ENCODE data around the gene CDH16. TPM values are rescaled to one million over a fixed set of nuclear protein-coding genes. Genes with fewer than 3 reads are reported as not detected.

Gene CDH16
- total RNA-seq, 1 donor = not detected

DNA sequence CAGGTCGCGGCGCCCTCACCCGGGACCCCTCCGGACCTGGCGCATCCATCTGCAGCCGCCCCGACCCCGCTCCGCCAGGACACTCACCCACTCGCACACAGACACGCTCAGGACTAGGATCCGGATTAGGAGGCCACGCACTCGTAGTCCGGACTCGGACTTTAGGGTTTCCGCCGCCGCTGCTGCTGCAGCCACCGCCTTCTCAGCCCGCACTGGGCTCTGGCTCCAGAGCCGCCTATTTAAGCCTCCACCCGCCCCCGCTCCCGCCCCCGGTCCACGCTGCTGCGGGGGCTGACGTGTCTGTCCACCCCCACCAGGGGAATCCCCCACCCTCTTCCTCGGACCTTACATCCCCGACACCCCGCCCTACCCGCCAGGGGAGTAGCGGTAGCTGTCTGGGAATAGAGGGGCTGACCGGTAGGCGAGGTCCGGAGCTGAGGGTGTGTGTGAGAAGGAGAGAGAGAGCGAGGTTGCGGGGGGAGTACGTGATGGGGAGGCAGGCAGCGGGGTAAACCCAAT lies 6.7 kb upstream of the CDH16 start, which contains the start of gene RRAD:
TSS of gene RRAD (minus strand) at position 214 of the 519 bp plus-strand sequence. CDS start 356 bp downstream, outside the sequence.
- H3K27me3 ChIP-seq (ENCODE audit: insufficient read depth, low read length) = peaks cover 29% of the 10 kb centered on the region
- H3K9me3 ChIP-seq (ENCODE audit: low read depth, low read length) = no peaks in the 10 kb centered on the region
- H3K4me1 ChIP-seq (ENCODE audit: insufficient read depth, low read length) = peaks cover 13% of the 10 kb centered on the region
- no peak within 1 kb of the TSS for H3K4me3 ChIP-seq (ENCODE audit: low read length)

DNA sequence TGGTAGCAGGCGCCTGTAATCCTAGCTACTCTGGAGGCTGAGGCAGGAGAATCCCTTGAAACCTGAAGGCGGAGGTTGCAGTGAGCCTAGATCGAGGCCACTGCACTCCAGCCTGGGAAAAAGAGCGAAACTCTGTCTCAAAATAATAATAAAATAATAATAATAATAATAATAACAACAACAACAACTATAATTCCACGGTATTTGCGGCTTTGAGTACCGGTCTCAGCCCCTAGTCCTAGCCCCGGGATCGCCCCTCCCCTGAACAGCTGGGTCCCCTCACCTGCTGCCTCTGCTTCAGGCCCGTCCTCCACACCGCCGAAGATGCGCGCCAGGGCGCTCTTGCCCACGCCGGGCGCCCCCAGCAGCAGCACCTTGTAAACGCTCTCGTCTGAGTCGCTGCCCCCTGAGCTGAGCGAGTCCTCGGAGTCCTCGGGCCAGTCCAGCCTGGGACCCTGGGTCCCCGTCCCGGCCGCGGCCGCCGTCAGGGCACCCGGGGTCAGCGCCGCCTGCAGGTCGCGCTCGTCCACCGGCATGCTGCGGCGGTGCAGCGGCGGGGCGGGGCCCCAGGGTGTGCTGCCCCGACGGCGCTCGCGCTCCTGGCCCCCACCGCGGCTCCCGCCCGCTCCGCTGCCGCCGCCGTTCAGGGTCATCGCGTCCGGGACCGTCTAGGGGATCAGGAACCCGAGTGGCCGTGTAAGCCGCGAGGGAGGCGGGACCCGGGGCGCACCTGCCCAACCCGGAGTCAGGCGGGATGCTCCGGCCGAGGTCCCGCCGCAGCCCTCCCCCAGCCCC lies 6.0 kb upstream of the CDH16 start:
- H3K27me3 ChIP-seq (ENCODE audit: insufficient read depth, low read length) = peaks cover 29% of the 10 kb centered on the region
- H3K9me3 ChIP-seq (ENCODE audit: low read depth, low read length) = no peaks in the 10 kb centered on the region
- no peak overlapping the region for H3K4me3 ChIP-seq (ENCODE audit: low read length)
- peaks cover 13% of the 10 kb centered on the region for H3K4me1 ChIP-seq (ENCODE audit: insufficient read depth, low read length)

DNA sequence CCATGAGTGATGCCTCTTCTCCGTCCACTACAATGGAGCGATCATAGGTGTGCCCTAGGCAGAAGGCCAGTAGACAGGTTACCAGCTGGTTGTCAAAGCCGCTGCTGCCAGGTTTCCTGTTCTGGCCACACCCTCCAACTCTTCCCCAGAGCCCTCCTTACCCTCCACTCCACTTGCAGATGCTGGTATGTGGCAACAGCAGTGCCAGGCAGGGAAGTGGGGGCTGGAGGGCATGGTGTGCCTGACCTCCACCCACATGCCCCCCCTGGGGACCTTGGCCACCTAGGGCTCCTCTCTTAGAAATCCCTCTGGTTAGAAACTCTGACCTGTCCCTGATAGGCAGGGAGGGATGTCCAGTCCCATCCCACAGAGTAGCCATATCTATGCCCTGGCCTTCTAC lies 5.2 kb upstream of the CDH16 start:
- Histone ChIP-seq H3K4me1 (ENCODE audit: insufficient read depth, low read length) (peaks cover 13% of the 10 kb centered on the region), H3K27me3 (ENCODE audit: insufficient read depth, low read length) (peaks cover 29% of the 10 kb centered on the region), H3K4me3 (ENCODE audit: low read length) (no peak overlapping the region), H3K9me3 (ENCODE audit: low read depth, low read length) (no peaks in the 10 kb centered on the region)

DNA sequence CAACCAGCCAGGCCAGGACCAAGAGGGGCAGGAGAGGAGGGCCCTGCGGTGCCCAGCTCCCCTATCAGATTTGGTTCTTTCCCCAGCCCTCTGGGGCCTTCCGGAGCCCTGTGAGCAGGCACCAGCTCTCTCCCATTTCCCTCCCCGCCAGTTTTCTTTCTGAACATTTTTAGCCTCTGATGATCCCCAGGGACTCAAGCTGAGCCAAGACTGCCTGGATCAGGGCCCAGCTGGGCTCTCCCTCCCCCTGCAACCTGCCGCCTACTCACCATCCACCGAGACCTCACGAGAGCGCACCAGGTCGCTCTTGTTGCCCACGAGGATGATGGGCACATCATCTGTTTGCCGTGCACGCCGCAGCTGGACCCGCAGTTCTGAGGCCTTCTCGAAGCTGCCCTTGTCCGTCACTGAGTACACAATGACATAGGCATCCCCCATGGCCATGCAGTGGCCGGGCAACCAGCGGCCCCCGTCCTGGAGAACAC lies 4.6 kb upstream of the CDH16 start:
- H3K9me3 ChIP-seq (ENCODE audit: low read depth, low read length) = no peaks in the 10 kb centered on the region
- H3K4me1 ChIP-seq (ENCODE audit: insufficient read depth, low read length) = peaks cover 13% of the 10 kb centered on the region
- peaks cover 29% of the 10 kb centered on the region for H3K27me3 ChIP-seq (ENCODE audit: insufficient read depth, low read length)
- H3K4me3 ChIP-seq (ENCODE audit: low read length) = no peak overlapping the region

DNA sequence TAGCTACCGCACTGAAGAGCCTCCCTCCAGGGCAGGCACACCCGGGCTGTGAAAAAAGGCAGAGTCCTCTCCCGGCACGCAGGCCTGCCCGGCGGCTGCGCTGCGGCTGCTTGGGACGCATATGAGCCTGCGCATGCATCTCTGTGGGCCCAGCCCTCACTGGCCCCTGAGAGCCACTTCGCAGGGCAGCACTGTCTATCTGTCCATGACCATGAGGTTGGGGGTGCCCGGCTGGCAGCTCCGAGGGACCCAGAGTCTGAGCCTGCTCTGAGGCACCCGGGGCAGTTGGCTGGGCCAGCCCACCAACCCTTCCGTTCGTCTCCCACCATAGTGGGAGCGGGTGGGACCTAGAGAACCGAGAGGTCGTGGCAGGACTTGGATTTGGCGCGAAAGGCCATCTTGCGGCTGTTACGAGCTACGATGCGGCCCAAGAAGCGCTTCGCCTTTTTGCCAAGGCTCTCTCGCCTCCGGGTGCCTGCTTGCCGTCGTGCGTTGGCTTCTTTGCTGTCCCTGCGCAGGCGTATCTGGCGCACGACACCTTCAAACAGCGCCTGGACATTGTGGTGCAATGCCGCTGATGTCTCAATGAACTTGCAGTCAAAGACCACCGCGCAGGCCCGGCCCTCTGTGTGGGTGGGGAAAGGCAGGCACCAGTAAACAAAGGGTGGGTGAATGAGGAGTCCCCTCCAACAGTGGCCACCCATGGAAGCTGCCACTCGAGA lies 3.2 kb upstream of the CDH16 start:
- peaks cover 13% of the 10 kb centered on the region for H3K4me1 ChIP-seq (ENCODE audit: insufficient read depth, low read length)
- no peak overlapping the region for H3K4me3 ChIP-seq (ENCODE audit: low read length)
- no peaks in the 10 kb centered on the region for H3K9me3 ChIP-seq (ENCODE audit: low read depth, low read length)
- peaks cover 29% of the 10 kb centered on the region for H3K27me3 ChIP-seq (ENCODE audit: insufficient read depth, low read length)

DNA sequence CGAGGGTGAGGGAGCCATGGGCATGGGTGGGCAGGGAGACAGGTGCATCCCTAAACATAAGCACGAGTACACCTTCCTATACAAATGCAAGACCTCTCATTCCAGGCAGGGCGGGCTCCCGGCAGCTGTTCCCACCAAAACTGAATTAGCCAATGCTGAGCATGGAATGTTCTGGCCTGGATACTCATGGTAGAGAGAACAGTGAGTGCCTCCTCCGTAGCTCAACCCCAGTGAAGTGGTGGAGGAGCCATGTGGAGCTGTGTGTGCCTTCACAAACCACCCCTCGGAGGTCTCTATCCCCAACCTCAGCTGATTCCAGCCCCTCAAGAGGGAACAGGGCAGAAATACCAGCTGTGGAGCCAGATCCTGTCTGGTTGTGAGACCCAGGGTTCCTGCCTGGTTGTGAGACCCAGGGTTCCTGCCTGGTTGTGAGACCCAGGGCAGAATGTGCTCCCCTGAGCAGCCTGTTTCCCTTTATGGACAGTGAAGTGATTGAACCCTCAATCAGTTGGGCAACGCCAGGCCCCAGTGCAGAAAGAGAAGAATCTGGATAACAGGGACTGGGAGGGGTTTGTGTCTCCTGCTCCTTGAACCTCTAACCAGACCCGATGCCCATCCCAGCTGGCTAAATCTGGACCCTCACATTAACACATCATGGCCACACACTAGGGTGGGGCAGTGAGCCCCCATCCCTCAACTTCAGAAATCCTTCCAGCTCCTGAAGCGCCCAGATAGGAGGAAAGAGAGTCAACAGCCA lies 2.4 kb upstream of the CDH16 start:
- Histone ChIP-seq H3K4me1 (ENCODE audit: insufficient read depth, low read length) (peaks cover 13% of the 10 kb centered on the region), H3K27me3 (ENCODE audit: insufficient read depth, low read length) (peaks cover 25% of the 10 kb centered on the region), H3K9me3 (ENCODE audit: low read depth, low read length) (no peaks in the 10 kb centered on the region), H3K4me3 (ENCODE audit: low read length) (no peak overlapping the region)

DNA sequence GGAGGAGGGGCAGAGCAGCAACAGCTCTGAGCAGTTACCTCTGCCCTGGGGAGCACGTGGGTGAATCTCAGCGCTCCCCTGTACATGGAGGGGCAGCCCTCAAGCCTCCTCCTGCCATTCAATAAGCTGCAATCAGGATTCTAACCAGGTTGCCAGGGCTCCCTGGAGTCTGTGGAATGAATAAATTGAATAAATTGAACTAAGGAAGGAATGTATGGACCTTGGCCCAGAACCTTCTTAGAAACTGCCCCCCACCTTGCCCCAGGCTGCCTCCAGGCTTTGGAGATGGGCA lies 1.6 kb upstream of the CDH16 start:
- Histone ChIP-seq H3K27me3 (ENCODE audit: insufficient read depth, low read length) (peaks cover 16% of the 10 kb centered on the region), H3K9me3 (ENCODE audit: low read depth, low read length) (no peaks in the 10 kb centered on the region), H3K4me1 (ENCODE audit: insufficient read depth, low read length) (peaks cover 7% of the 10 kb centered on the region), H3K4me3 (ENCODE audit: low read length) (no peak overlapping the region)

DNA sequence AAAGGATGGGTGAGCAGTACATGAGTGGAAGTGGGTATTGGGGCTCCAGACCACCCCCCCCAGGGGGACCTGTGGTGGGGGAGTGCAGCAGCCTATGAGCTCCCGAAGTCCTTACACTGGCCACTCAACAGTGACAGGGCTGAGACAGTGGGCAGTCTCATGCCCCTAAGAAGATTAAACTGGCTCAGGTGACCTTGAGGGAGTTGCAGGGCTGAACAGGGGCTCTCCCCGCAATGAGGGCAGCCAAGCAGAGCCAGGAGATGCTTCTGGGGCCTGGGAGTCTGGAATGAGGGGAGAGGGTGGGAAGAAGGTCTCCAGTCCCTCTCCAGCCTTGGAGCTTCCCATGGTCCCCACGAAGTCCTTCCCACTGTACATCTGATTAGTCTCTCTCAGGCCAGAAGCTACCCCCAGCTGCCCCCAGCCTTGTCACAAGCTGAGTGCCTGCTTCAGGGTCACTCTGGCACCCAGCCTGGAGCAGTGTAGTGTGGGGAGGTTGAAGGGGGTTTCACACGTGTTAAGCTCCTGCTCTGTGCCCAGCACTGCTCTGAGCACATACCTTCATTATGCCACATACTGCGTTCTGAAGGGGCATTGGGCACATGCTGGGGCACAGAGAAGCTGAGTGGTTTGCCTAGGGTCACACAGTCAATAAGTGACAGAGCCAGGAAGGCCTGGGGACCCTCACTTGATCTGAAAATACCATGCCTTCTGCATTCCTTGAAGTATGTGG lies 1.0 kb upstream of the CDH16 start:
- Histone ChIP-seq H3K4me3 (ENCODE audit: low read length) (no peak overlapping the region), H3K9me3 (ENCODE audit: low read depth, low read length) (no peaks in the 10 kb centered on the region), H3K4me1 (ENCODE audit: insufficient read depth, low read length) (peaks cover 2% of the 10 kb centered on the region), H3K27me3 (ENCODE audit: insufficient read depth, low read length) (peaks cover 14% of the 10 kb centered on the region)

DNA sequence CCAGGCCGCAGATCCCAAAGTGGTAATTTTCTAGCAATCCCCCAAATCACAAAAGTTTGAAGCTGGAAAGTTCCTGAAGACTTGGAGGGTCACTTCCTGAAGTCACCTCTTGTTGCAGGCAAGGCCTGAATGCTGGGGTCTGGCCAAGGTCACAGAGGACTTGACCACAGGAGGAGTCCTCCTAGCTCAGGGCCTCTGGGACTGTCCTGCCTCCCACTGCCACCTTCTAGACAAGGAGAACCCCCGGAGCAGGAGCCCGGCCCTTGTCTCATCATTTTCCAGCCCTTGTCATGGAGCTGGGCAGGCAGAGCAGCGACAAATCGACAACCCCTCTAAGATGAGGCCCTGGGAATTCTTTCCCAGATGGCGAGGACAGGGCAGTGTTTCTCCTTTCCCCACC lies 330 bp downstream of the CDH16 start:
- Histone ChIP-seq H3K4me3 (ENCODE audit: low read length) (no peak overlapping the region), H3K9me3 (ENCODE audit: low read depth, low read length) (no peaks in the 10 kb centered on the region), H3K27me3 (ENCODE audit: insufficient read depth, low read length) (no peaks in the 10 kb centered on the region), H3K4me1 (ENCODE audit: insufficient read depth, low read length) (no peaks in the 10 kb centered on the region)

DNA sequence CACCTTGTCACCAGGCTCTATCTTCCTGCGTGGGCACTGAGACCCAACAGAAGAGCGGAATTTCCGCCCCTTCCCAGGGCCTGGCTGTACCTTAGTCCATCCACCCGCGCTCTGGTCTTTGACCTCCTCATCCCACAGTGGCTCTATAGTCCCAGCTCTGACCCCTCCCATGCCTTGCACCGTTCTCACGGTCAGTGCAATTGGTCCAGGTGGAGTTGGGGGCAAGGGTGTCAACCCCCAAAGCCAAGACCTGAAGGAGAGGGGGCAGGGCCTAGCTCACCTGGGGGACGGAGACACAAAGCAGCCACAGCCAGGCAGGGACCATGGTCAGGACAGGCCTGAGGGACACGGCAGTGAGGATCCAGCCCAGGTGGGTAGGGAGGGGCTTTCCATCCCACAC lies 944 bp downstream of the CDH16 start:
- no peaks in the 10 kb centered on the region for H3K4me1 ChIP-seq (ENCODE audit: insufficient read depth, low read length)
- H3K9me3 ChIP-seq (ENCODE audit: low read depth, low read length) = no peaks in the 10 kb centered on the region
- H3K27me3 ChIP-seq (ENCODE audit: insufficient read depth, low read length) = no peaks in the 10 kb centered on the region
- no peak overlapping the region for H3K4me3 ChIP-seq (ENCODE audit: low read length)

DNA sequence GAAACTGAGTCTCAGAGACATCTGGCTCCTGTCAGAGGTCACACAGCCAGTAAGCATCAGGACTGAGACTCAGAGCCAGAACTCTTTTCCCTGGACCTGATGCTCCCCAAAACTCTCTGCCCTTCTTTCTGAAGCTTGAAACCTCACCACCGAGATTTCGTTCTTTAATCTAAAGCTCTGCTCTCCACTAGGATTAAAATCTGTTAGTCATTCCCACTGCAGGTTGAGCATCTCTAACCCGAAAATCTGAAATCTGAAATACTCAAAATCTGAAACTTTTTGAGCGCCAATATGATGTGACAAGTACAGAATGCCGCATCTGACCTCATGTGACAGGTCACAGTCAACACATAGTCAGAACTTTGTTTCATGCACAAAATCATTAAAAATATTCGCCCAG lies 2.2 kb downstream of the CDH16 start:
- Histone ChIP-seq H3K27me3 (ENCODE audit: insufficient read depth, low read length) (no peaks in the 10 kb centered on the region), H3K4me1 (ENCODE audit: insufficient read depth, low read length) (no peaks in the 10 kb centered on the region), H3K9me3 (ENCODE audit: low read depth, low read length) (no peaks in the 10 kb centered on the region), H3K4me3 (ENCODE audit: low read length) (no peak overlapping the region)

DNA sequence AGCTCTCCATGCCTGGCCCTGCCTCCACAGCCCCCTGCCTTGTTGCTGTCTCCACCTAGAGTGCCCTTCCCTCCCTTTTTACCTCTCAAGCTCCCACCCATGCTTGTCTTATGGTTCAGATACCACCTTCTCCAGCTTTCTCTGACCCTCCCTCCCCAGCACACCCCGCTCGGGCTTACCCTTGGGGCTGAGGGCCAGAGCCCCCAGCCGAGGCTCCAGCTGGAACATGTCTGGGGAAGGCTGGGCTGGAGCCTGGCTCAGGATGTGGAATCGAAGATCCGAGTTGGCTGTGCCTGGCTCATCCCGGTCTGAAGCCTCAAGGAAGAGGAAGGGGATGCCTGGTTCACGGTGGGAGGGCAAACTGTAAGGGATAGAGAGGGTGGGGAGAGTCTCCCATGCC lies 3.6 kb downstream of the CDH16 start:
- Histone ChIP-seq H3K27me3 (ENCODE audit: insufficient read depth, low read length) (no peaks in the 10 kb centered on the region), H3K4me3 (ENCODE audit: low read length) (no peak overlapping the region), H3K4me1 (ENCODE audit: insufficient read depth, low read length) (no peaks in the 10 kb centered on the region), H3K9me3 (ENCODE audit: low read depth, low read length) (no peaks in the 10 kb centered on the region)

DNA sequence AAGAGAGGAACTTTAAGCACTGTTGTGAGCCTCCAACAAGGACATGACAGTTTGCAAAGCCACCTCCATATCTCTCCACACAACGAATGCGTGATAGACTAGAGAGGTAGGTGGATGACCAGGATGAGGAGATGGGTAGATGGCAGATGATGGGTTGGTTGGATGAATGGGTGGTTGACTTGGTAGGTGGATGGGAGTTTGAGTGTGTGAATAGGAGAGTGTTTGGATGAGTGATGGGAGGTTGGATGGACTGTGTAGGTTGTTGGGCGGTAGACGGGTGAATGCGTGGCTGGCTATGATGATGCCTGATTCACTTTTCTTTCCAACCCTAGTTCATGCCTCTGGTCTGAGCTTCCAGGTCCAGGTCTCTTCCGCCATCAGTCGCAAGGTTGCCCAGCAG lies 4.1 kb downstream of the CDH16 start:
- Histone ChIP-seq H3K9me3 (ENCODE audit: low read depth, low read length) (no peaks in the 10 kb centered on the region), H3K27me3 (ENCODE audit: insufficient read depth, low read length) (no peaks in the 10 kb centered on the region), H3K4me1 (ENCODE audit: insufficient read depth, low read length) (no peaks in the 10 kb centered on the region), H3K4me3 (ENCODE audit: low read length) (no peak overlapping the region)

DNA sequence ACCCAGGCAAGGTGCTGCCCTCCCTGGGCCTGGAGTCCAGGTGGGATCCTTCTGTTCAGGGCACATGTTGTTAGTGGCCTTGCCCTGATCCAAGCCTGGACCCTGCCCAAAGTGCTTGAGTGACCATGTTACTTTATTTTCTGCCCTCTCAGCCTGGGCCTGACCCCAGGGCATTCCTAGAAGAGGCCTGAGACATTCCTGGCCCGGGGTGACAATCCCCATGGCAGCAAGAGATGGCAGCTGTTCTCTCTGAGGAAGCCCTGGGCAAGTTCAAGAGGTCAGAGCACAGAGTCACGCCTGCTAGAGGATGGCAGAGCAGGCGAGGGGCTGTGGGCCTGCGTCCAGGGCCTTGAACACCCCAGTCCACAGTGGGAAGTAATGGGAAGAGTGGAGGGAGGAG lies 5.0 kb downstream of the CDH16 start:
- Histone ChIP-seq H3K27me3 (ENCODE audit: insufficient read depth, low read length) (no peaks in the 10 kb centered on the region), H3K4me3 (ENCODE audit: low read length) (no peak overlapping the region), H3K9me3 (ENCODE audit: low read depth, low read length) (no peaks in the 10 kb centered on the region), H3K4me1 (ENCODE audit: insufficient read depth, low read length) (no peaks in the 10 kb centered on the region)
